Liver (tissue), 9 donors: ENCODE data around the gene SEPTIN3. TPM values are rescaled to one million over a fixed set of nuclear protein-coding genes. Genes with fewer than 3 reads are reported as not detected.

ENCODE experiments used
- DNase-seq: peaks from one replicate; pipeline ENCODE4 v3.0.0-alpha.2; 2017; ENCODE audit warnings: low spot score
- H3K27ac ChIP-seq, 2 donors: one replicate each; pipeline ENCODE4 v1.7.0; 2013; ENCODE audit warnings: inconsistent platforms in 2 of 2, low read length in 2 of 2, control low read depth in 1 of 2, low read depth in 1 of 2, mild to moderate bottlenecking in 1 of 2
- H3K27me3 ChIP-seq, 4 donors: one replicate each; pipeline versions ENCODE4 v1.6.1 to v1.7.0; 2013; ENCODE audit warnings: low read length in 3 of 4, inconsistent platforms in 1 of 4, mild to moderate bottlenecking in 1 of 4, moderate library complexity in 1 of 4; ENCODE audit not compliant: control insufficient read depth in 4 of 4, insufficient read depth in 4 of 4
- H3K36me3 ChIP-seq, 4 donors: one replicate each; pipeline versions ENCODE4 v1.6.1 to v1.7.0; 2013; ENCODE audit warnings: low read length in 3 of 4, mild to moderate bottlenecking in 3 of 4, low read depth in 1 of 4, moderate library complexity in 1 of 4; ENCODE audit not compliant: control insufficient read depth in 4 of 4, insufficient read depth in 3 of 4
- H3K4me1 ChIP-seq, 4 donors: one replicate each; pipeline versions ENCODE4 v1.6.1 to v1.7.0; 2013; ENCODE audit warnings: low read length in 3 of 4, mild to moderate bottlenecking in 3 of 4, moderate library complexity in 1 of 4; ENCODE audit not compliant: control insufficient read depth in 4 of 4, insufficient read depth in 4 of 4
- H3K4me3 ChIP-seq, 3 donors: one replicate each; pipeline versions ENCODE4 v1.6.1 to v1.7.0; 2013; ENCODE audit warnings: low read length in 3 of 3, control low read depth in 1 of 3, low read depth in 1 of 3, mild to moderate bottlenecking in 1 of 3
- H3K9ac ChIP-seq, 2 donors: one replicate each; pipeline ENCODE4 v1.7.0; 2013; ENCODE audit warnings: low read length in 2 of 2, mild to moderate bottlenecking in 2 of 2, moderate library complexity in 2 of 2, control low read depth in 1 of 2, low read depth in 1 of 2
- H3K9me3 ChIP-seq, 4 donors: one replicate each; pipeline versions ENCODE4 v1.6.1 to v1.7.0; 2013; ENCODE audit warnings: low read length in 3 of 4; ENCODE audit not compliant: control insufficient read depth in 4 of 4
- ATF3 ChIP-seq: IDR thresholded peaks from 2 replicates; pipeline ENCODE4 v1.6.1; 2016; ENCODE audit warnings: antibody characterized with exemption
- CTCF ChIP-seq: fragments of 150-350 bp; IDR thresholded peaks from 2 replicates; pipeline ENCODE4 v1.5.1; 2017; ENCODE audit warnings: improper control_type of control experiment, low read depth, low read length; ENCODE audit not compliant: missing input control
- FOXA1 ChIP-seq: IDR thresholded peaks from 2 replicates; pipeline ENCODE4 v1.6.1; 2016; ENCODE audit warnings: antibody characterized with exemption
- FOXA2 ChIP-seq: IDR thresholded peaks from 2 replicates; pipeline ENCODE4 v1.6.1; 2016; ENCODE audit warnings: antibody characterized with exemption
- GABPA ChIP-seq, 2 donors: IDR thresholded peaks in 1 of 2; conservative IDR thresholded peaks in 1 of 2; 2 replicates each; pipeline ENCODE4 v1.6.1; 2016; ENCODE audit warnings: antibody characterized with exemption in 2 of 2, mild to moderate bottlenecking in 1 of 2, moderate library complexity in 1 of 2
- HNF4A ChIP-seq, 2 donors: conservative IDR thresholded peaks; 2 replicates each; pipeline ENCODE4 v1.6.1; 2016; ENCODE audit warnings: antibody characterized with exemption in 2 of 2, mild to moderate bottlenecking in 2 of 2
- JUND ChIP-seq, 2 donors: IDR thresholded peaks; 2 replicates each; pipeline ENCODE4 v1.6.1; 2016; ENCODE audit warnings: antibody characterized with exemption in 2 of 2
- MAX ChIP-seq: IDR thresholded peaks from 2 replicates; pipeline ENCODE4 v1.6.1; 2016; ENCODE audit warnings: antibody characterized with exemption
- NR2F2 ChIP-seq: IDR thresholded peaks from 2 replicates; pipeline ENCODE4 v1.6.1; 2016; ENCODE audit warnings: antibody characterized with exemption
- SP1 ChIP-seq: IDR thresholded peaks from 2 replicates; pipeline ENCODE4 v1.6.1; 2018; ENCODE audit warnings: antibody characterized with exemption, mild to moderate bottlenecking
- TAF1 ChIP-seq: conservative IDR thresholded peaks from 2 replicates; pipeline ENCODE4 v1.6.1; 2016; ENCODE audit warnings: antibody characterized with exemption, mild to moderate bottlenecking
- YY1 ChIP-seq: IDR thresholded peaks from 2 replicates; pipeline ENCODE4 v1.6.1; 2016; ENCODE audit warnings: antibody characterized with exemption, mild to moderate bottlenecking
- ZBTB33 ChIP-seq: IDR thresholded peaks from 2 replicates; pipeline ENCODE4 v1.6.1; 2016; ENCODE audit warnings: antibody characterized with exemption
- WGBS: extraction: QIAGEN DNeasy Blood & Tissue Kit; methylation state at CpG from one replicate; pipeline ENCODE4 v1.1.7; 2013; 5-methylcytosine and 5-hydroxymethylcytosine counted together
- polyA plus RNA-seq, 2 donors: library from polyadenylated mRNA; stranded (reverse) in 1 of 2; unstranded in 1 of 2; fragments of 200-250 nt in 1 of 2; fragments of >200 nt in 1 of 2; fragmentation: Nextera tagmentation in 1 of 2; extraction: Ambion mirVana in 1 of 2; gene quantifications; one replicate each; pipeline versions ENCODE4 v1.2.1 to v1.2.3, GENCODE V29; 2013 to 2015
- total RNA-seq, 2 donors: library from RNA; depleted of rRNA; stranded (reverse); fragments of >200 nt; gene quantifications; one replicate each; pipeline ENCODE4 v1.2.3, GENCODE V29; 2014
- donor health status: healthy.
- donor health status: healthy.
- donor health status: healthy.
- donor health status: healthy.
- donor health status: healthy.

The SEPTIN3 gene
- total and polyA plus RNA-seq, 4 donors: under 0.01 to 0.07 (median 0.04) TPM; not detected in 1

- Histone ChIP-seq H3K9me3 (no peaks in the 10 kb centered on the region), H3K4me3 (no peak overlapping the region), H3K27me3 (no peaks in the 10 kb centered on the region), H3K4me1 (peaks cover 5 to 6% (median 6%) of the 10 kb centered on the region in 4 donors), H3K36me3 (no peaks in the 10 kb centered on the region), H3K27ac (no peak overlapping the region), H3K9ac (no peak overlapping the region)
- WGBS: 89% methylated on average over 9 of the region's 9 CpGs
- no peak for DNase-seq
- TF ChIP-seq JUND (IDR thresholded peaks at IDR 0.05) (no peak), MAX (no peak), HNF4A (conservative IDR thresholded peaks at IDR 0.05) (no peak), NR2F2 (no peak), TAF1 (no peak), FOXA2 (no peak), ZBTB33 (no peak), CTCF (no peak), YY1 (no peak), FOXA1 (no peak), ATF3 (no peak)
Observed at GRCh38 chr22:41979423-41980250, 10.4 kb downstream of the SEPTIN3 start.

- no peak for DNase-seq
- TF ChIP-seq GABPA (IDR thresholded peaks at IDR 0.05 in 1 of 2, conservative IDR thresholded peaks at IDR 0.05 in 1 of 2) (no peak), JUND (IDR thresholded peaks at IDR 0.05) (no peak), YY1 (no peak), ATF3 (no peak), SP1 (no peak), CTCF (no peak), ZBTB33 (no peak), HNF4A (conservative IDR thresholded peaks at IDR 0.05) (no peak)
- Histone ChIP-seq H3K4me3 (no peak overlapping the region), H3K9ac (no peak overlapping the region), H3K27me3 (no peaks in the 10 kb centered on the region), H3K4me1 (no peaks in the 10 kb centered on the region), H3K27ac (no peak overlapping the region), H3K9me3 (no peaks in the 10 kb centered on the region), H3K36me3 (no peaks in the 10 kb centered on the region)
- WGBS: 77% methylated on average over 5 of the region's 5 CpGs
Observed at GRCh38 chr22:41982865-41983264, 13.6 kb downstream of the SEPTIN3 start.
